ENCODE results near the gene SVIL. TPM values are rescaled to one million over a fixed set of nuclear protein-coding genes. Genes with fewer than 3 reads are reported as not detected.
"Not testable (repeated sequence)": the region's sequence is repeated elsewhere in the genome, so short reads cannot be mapped to it uniquely, and the experiment has no call there.

Gene SVIL
- total and polyA plus RNA-seq, 2 experiments from 2014 or later: 5.9 to 7.3 TPM

DNA sequence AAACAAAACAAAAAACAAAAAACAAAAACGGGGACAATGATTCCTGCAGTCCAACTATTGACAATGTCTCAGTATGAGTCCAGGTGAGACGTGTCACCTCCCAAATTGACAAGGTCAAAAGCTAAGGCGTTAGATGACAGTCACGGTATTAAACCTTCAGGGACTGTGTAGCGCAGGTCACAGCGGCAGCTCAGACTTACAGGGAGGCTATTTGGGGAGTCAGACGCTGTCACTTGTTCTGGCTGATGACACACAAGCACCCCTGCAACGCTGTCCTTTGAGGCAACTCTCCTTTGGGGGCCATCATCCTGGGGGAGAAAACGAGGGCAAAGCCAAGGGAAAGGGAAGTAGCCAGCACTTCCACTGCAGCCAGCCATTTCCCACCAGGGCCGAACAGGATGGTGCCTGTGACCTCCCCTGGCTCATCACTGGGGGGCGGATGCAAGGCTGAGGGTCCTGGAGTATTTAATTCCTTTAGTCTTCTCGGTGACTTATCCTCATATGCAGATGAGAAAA lies 55.3 kb downstream of the SVIL start:
- peaks cover 6% of the 10 kb centered on the region; the same call in 1 of the 2 replicates for H3K4me1 ChIP-seq (ENCODE audit: insufficient read depth)
- H3F3A ChIP-seq (ENCODE audit: insufficient read depth): peaks cover 3% of the 10 kb centered on the region; the same call in 1 of the 2 replicates
- no peaks in the 10 kb centered on the region for H3K9me3 ChIP-seq (ENCODE audit: low read depth)
- H3K27me3 ChIP-seq (replicated peaks; ENCODE audit: insufficient read depth): no peaks in the 10 kb centered on the region
- H4K20me1 ChIP-seq (ENCODE audit: insufficient read depth): no peaks in the 10 kb centered on the region
- 86 to 91% methylated on average over 12 of the region's 12 CpGs for WGBS, 2 experiments (ENCODE audit: low coverage in 1 of 2, low lambda C conversion rate in 2 of 2, missing lambda C conversion rate in 2 of 2)
- no peak for DNase-seq
- H3K79me2 ChIP-seq (ENCODE audit: insufficient read depth): no peaks in the 10 kb centered on the region
- no peaks in the 10 kb centered on the region for H3K9me2 ChIP-seq (ENCODE audit: insufficient read depth)
- no peak overlapping the region for H3K4me2 ChIP-seq (ENCODE audit: unreplicated experiment)
- no peak overlapping the region for H2AFZ ChIP-seq
- no peaks in the 10 kb centered on the region for H3K36me3 ChIP-seq (ENCODE audit: low read depth)
- TF ChIP-seq EZH2 (IDR thresholded peaks at IDR 0.05; ENCODE audit: insufficient read depth, poor library complexity, severe bottlenecking) (no peak), EZH2phosphoT487 (IDR thresholded peaks at IDR 0.05; ENCODE audit: insufficient read depth, low read depth) (no peak)
- in situ Hi-C loops (cut with MboI): no loop called here
- no peak overlapping the region for H3K9ac ChIP-seq
- H3K4me3 ChIP-seq: no peak overlapping the region
- no peak overlapping the region for H3K27ac ChIP-seq

DNA sequence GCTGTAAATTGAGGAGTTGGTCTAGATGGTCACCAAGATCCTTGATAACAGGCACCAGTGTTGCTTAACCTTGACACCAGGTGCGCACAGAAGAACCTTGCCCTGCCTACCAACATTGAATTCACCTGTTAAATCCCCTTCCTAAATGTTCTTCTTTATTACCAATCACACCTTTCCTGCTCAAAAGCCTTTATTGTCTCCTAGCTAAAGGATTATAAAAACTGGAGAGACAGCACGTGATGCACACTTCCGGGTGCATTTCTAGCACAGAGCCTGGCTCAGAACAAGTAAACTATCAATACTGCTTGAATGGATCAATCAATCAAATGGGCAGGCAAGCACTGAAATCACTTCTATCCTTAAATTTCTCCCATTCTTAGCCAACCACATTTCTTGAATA lies 56.3 kb downstream of the SVIL start:
- no peaks in the 10 kb centered on the region for H3K79me2 ChIP-seq (ENCODE audit: insufficient read depth)
- H3K27me3 ChIP-seq (replicated peaks; ENCODE audit: insufficient read depth): no peaks in the 10 kb centered on the region
- no peaks in the 10 kb centered on the region for H4K20me1 ChIP-seq (ENCODE audit: insufficient read depth)
- H3K9me2 ChIP-seq (ENCODE audit: insufficient read depth): no peaks in the 10 kb centered on the region
- H3K9me3 ChIP-seq (ENCODE audit: low read depth): no peaks in the 10 kb centered on the region
- no peaks in the 10 kb centered on the region for H3K36me3 ChIP-seq (ENCODE audit: low read depth)
- TF ChIP-seq EZH2phosphoT487 (IDR thresholded peaks at IDR 0.05; ENCODE audit: insufficient read depth, low read depth) (no peak), EZH2 (IDR thresholded peaks at IDR 0.05; ENCODE audit: insufficient read depth, poor library complexity, severe bottlenecking) (no peak)
- no peak for DNase-seq
- no peak overlapping the region for H3K4me3 ChIP-seq
- no peak overlapping the region for H3K9ac ChIP-seq
- in situ Hi-C loops (cut with MboI): no loop called here
- H2AFZ ChIP-seq: no peak overlapping the region
- WGBS, 2 experiments (ENCODE audit: low coverage in 1 of 2, low lambda C conversion rate in 2 of 2, missing lambda C conversion rate in 2 of 2): 88 to 91% methylated on average over 3 of the region's 3 CpGs
- H3K4me2 ChIP-seq (ENCODE audit: unreplicated experiment): no peak overlapping the region
- H3K4me1 ChIP-seq (ENCODE audit: insufficient read depth): peaks cover 5% of the 10 kb centered on the region; the same call in 1 of the 2 replicates
- H3K27ac ChIP-seq: no peak overlapping the region
- H3F3A ChIP-seq (ENCODE audit: insufficient read depth): peaks cover 3% of the 10 kb centered on the region; the same call in 1 of the 2 replicates

DNA sequence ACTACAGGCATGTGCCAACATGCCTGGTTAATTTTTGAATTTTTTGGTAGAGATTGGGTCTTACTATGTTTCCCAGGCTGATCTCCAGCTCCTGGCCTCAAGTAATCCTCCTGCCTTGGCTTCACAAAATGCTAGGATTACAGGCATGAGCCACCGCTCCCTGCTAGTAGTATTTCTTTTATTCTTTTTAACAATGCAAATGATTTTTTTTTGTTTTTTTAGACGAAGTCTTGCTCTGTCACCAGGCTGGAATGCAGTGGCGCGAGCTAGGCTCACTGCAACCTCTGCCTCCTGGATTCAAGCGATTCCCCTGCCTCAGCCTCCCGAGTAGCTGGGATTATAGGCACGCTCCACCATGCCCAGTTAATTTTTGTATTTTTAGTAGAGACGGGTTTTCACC lies 58.1 kb downstream of the SVIL start:
- H3K79me2 ChIP-seq (ENCODE audit: insufficient read depth): no peaks in the 10 kb centered on the region

DNA sequence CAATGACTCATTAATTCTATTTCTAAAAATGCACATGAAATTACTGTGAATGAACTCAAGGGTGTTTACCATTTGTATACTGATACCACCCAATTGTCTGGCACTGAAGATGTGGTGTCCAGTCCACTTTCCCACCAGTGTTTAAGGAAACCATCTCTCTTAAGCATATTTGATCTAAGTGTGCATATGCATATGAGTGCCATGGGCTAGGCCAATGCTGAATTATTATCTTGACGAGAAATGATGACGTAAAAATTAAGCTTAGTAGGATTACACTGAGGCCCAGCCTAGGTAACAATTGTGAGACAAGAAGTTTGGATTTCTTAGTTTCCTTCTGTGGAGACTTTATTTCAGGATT lies 59.7 kb downstream of the SVIL start:
- WGBS, 2 experiments (ENCODE audit: low coverage in 1 of 2, low lambda C conversion rate in 2 of 2, missing lambda C conversion rate in 2 of 2): 96 to 100% methylated on average over 2 of the region's 2 CpGs

More for the DNA sequence above, 58.1 kb downstream of the SVIL start:
- H3K9me3 ChIP-seq (ENCODE audit: low read depth): no peaks in the 10 kb centered on the region
- no peak overlapping the region for H3K27ac ChIP-seq
- H3K9ac ChIP-seq: no peak overlapping the region
- 83 to 87% methylated on average over 8 of the region's 8 CpGs for WGBS, 2 experiments (ENCODE audit: low coverage in 1 of 2, low lambda C conversion rate in 2 of 2, missing lambda C conversion rate in 2 of 2)
- no peaks in the 10 kb centered on the region for H3F3A ChIP-seq (ENCODE audit: insufficient read depth)
- H4K20me1 ChIP-seq (ENCODE audit: insufficient read depth): no peaks in the 10 kb centered on the region
- H3K9me2 ChIP-seq (ENCODE audit: insufficient read depth): no peaks in the 10 kb centered on the region
- H3K4me1 ChIP-seq (ENCODE audit: insufficient read depth): no peaks in the 10 kb centered on the region
- H3K4me3 ChIP-seq: no peak overlapping the region
- TF ChIP-seq EZH2 (IDR thresholded peaks at IDR 0.05; ENCODE audit: insufficient read depth, poor library complexity, severe bottlenecking) (no peak), EZH2phosphoT487 (IDR thresholded peaks at IDR 0.05; ENCODE audit: insufficient read depth, low read depth) (no peak)
- in situ Hi-C loops (cut with MboI): no loop called here
- no peak overlapping the region for H2AFZ ChIP-seq
- H3K4me2 ChIP-seq (ENCODE audit: unreplicated experiment): no peak overlapping the region
- H3K36me3 ChIP-seq (ENCODE audit: low read depth): no peaks in the 10 kb centered on the region
- H3K27me3 ChIP-seq (replicated peaks; ENCODE audit: insufficient read depth): no peaks in the 10 kb centered on the region
- DNase-seq: no peak

DNA sequence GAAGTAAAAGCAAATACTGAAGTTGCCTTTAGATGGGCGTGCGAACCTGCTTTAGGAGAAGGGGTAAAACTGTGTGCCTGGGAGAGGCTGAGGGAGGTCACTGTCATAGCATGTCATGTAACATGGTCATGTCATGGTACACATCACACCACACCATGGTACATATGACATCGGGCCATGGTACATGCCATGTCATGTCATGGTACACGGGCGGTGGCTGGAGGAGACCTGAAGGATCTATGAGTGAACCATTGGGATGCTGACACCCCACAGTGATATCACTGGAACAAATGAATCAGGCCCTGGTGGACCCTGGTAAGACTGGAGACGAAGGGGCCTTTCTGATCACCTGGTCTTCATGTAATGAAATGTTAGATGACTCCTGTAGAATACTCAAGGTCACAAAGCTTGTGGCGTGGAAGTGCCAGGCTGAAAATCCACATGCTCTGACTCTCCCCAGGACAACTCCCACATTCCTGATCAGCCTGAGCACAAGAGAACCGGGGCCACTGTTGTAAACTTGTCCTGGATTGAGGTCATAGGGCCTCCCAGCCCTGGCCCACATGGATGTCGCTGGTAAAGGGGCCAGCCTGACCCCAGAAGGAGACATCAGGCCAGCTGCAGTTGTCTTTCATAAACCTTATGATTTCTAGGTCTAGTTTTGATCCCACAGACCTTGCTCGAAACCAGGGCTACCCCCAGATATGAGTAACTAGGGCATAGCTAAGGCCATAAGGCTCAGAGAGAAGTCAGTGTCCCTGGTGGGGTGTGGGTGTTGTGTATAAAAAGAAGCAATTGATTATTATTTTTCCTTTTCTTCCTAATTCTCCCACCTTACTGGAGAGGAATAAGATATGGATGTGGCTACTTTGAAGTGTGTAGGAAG lies 60.3 kb downstream of the SVIL start:
- H3F3A ChIP-seq (ENCODE audit: insufficient read depth); H3K79me2 ChIP-seq (ENCODE audit: insufficient read depth); H3K9ac ChIP-seq; H3K4me2 ChIP-seq (ENCODE audit: unreplicated experiment); H3K9me2 ChIP-seq (ENCODE audit: insufficient read depth); H3K36me3 ChIP-seq (ENCODE audit: low read depth); H3K27me3 ChIP-seq (replicated peaks; ENCODE audit: insufficient read depth); DNase-seq; H4K20me1 ChIP-seq (ENCODE audit: insufficient read depth); H3K27ac ChIP-seq; in situ Hi-C loops (cut with MboI); H3K9me3 ChIP-seq (ENCODE audit: low read depth); H2AFZ ChIP-seq; H3K4me3 ChIP-seq: not testable (repeated sequence)
- 89 to 92% methylated on average over 10 of the region's 10 CpGs for WGBS, 2 experiments (ENCODE audit: low coverage in 1 of 2, low lambda C conversion rate in 2 of 2, missing lambda C conversion rate in 2 of 2)
- H3K4me1 ChIP-seq (ENCODE audit: insufficient read depth): peaks cover 12% of the 10 kb centered on the region; the same call in 1 of the 2 replicates

More for the DNA sequence above, 59.7 kb downstream of the SVIL start:
- in situ Hi-C loops (cut with MboI): no loop called here
- Histone ChIP-seq H3K27ac (no peak overlapping the region), H3F3A (ENCODE audit: insufficient read depth) (peaks cover under 1% of the 10 kb centered on the region; the same call in 1 of the 2 replicates), H3K9ac (no peak overlapping the region), H4K20me1 (ENCODE audit: insufficient read depth) (no peaks in the 10 kb centered on the region), H3K4me1 (ENCODE audit: insufficient read depth) (0 out of 2 replicates have a peak, but pooled peaks cover 6% of the 10 kb centered on the region), H3K27me3 (replicated peaks; ENCODE audit: insufficient read depth) (no peaks in the 10 kb centered on the region), H3K9me2 (ENCODE audit: insufficient read depth) (no peaks in the 10 kb centered on the region), H3K4me3 (no peak overlapping the region), H2AFZ (no peak overlapping the region), H3K36me3 (ENCODE audit: low read depth) (no peaks in the 10 kb centered on the region), H3K9me3 (ENCODE audit: low read depth) (no peaks in the 10 kb centered on the region), H3K4me2 (ENCODE audit: unreplicated experiment) (no peak overlapping the region), H3K79me2 (ENCODE audit: insufficient read depth) (no peaks in the 10 kb centered on the region)
- TF ChIP-seq EZH2phosphoT487 (IDR thresholded peaks at IDR 0.05; ENCODE audit: insufficient read depth, low read depth) (no peak), EZH2 (IDR thresholded peaks at IDR 0.05; ENCODE audit: insufficient read depth, poor library complexity, severe bottlenecking) (no peak)
- DNase-seq: no peak

DNA sequence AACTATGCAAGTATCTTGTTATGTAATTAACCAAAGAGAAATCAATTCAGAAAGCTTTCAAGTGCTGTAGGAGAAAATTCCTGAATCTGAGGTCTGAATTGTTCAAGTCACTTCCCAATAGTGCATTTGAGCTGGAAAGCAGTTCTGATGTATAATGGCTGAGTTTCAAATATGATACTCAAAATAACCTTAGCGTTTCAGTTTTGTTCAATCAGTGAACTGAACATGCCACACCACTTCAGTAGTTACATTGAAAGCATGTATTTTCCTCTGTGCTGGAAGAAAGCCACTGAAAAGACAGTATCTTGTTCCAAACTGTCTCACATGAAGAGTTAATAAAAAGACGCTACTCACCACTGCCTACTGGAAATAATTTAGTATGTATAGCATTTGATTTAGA lies 64.5 kb downstream of the SVIL start:
- WGBS, 2 experiments (ENCODE audit: low coverage in 1 of 2, low lambda C conversion rate in 2 of 2, missing lambda C conversion rate in 2 of 2): 18 to 23% methylated on average over 2 of the region's 2 CpGs
- in situ Hi-C loops (cut with MboI); H3K79me2 ChIP-seq (ENCODE audit: insufficient read depth); H3K9ac ChIP-seq; H3K27ac ChIP-seq; H3K27me3 ChIP-seq (replicated peaks; ENCODE audit: insufficient read depth); H2AFZ ChIP-seq; DNase-seq; H4K20me1 ChIP-seq (ENCODE audit: insufficient read depth); H3K4me2 ChIP-seq (ENCODE audit: unreplicated experiment); H3K9me3 ChIP-seq (ENCODE audit: low read depth); H3K4me3 ChIP-seq; H3K36me3 ChIP-seq (ENCODE audit: low read depth); H3K9me2 ChIP-seq (ENCODE audit: insufficient read depth); H3F3A ChIP-seq (ENCODE audit: insufficient read depth): not testable (repeated sequence)
- peaks cover 16% of the 10 kb centered on the region; the same call in 1 of the 2 replicates for H3K4me1 ChIP-seq (ENCODE audit: insufficient read depth)

All from GM23248 (cell line).